ENCODE results near the gene SPOCK1. TPM values are rescaled to one million over a fixed set of nuclear protein-coding genes. Genes with fewer than 3 reads are reported as not detected.

SPOCK1 gene
- total RNA-seq, 1 donor from 2014 or later = 28.6 TPM

DNA sequence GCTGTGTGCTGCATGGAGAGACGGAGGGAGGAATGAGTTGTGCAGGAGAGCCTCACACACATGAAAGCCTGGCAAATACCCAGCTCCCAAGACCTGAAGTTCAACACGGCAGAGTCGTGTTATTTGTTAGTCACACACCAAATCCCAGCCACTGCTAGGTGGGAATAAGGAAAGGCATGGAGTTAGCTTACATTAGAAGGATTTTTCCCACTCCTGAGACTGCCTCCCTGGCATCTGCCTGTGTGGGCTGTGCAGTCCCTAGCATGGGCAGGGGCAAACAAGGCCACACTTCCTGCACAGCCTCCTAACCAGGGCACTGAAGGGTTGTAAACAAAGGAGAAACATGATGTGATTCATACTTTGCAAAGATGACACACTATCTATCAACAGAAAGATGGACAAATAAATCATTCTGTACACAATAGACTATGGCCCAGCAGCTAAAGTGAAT, 306.8 kb downstream of the SPOCK1 start:
- H3K27me3 ChIP-seq (ENCODE audit: low read depth) = peaks cover 5% of the 10 kb centered on the region
- H3K27ac ChIP-seq (replicated peaks) = no peak overlapping the region
- TF ChIP-seq, protein P1, sequence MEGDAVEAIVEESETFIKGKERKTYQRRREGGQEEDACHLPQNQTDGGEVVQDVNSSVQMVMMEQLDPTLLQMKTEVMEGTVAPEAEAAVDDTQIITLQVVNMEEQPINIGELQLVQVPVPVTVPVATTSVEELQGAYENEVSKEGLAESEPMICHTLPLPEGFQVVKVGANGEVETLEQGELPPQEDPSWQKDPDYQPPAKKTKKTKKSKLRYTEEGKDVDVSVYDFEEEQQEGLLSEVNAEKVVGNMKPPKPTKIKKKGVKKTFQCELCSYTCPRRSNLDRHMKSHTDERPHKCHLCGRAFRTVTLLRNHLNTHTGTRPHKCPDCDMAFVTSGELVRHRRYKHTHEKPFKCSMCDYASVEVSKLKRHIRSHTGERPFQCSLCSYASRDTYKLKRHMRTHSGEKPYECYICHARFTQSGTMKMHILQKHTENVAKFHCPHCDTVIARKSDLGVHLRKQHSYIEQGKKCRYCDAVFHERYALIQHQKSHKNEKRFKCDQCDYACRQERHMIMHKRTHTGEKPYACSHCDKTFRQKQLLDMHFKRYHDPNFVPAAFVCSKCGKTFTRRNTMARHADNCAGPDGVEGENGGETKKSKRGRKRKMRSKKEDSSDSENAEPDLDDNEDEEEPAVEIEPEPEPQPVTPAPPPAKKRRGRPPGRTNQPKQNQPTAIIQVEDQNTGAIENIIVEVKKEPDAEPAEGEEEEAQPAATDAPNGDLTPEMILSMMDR (IDR thresholded peaks at IDR 0.05; ENCODE audit: borderline replicate concordance) = no peak
- no peaks in the 10 kb centered on the region for H3K4me1 ChIP-seq
- no peaks in the 10 kb centered on the region for H3K9me3 ChIP-seq (replicated peaks)
- no peaks in the 10 kb centered on the region for H3K36me3 ChIP-seq
- intact Hi-C loops (cut with micrococcal nuclease) = no loop called here
- no peak for DNase-seq
- no peak overlapping the region for H3K4me3 ChIP-seq

DNA sequence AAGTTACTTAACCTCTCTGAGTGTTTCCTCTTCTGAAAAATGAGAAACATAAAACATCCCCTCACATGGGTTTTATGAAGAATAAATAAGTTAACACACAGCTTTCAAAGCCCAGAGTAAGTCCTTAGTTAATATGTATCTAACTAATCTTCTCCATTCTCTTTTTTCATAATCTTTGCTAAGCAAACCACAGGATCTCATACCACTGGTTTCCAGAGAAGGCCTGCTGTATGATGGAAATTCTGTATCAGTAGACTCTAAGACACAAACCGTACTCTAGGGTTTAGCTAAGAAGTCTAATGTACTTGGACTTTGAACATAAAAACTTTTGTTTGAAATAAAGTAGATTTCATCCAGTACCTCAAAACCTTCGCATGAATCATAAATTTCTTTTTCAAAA, 307.9 kb downstream of the SPOCK1 start:
- Histone ChIP-seq H3K9me3 (replicated peaks) (no peaks in the 10 kb centered on the region), H3K36me3 (no peaks in the 10 kb centered on the region), H3K4me3 (no peak overlapping the region), H3K27me3 (ENCODE audit: low read depth) (peaks cover under 1% of the 10 kb centered on the region), H3K27ac (replicated peaks) (no peak overlapping the region), H3K4me1 (no peaks in the 10 kb centered on the region)
- no peak for DNase-seq
- TF ChIP-seq, protein P1 (IDR thresholded peaks at IDR 0.05; ENCODE audit: borderline replicate concordance) = no peak
- intact Hi-C loops (cut with micrococcal nuclease) = no loop called here

DNA sequence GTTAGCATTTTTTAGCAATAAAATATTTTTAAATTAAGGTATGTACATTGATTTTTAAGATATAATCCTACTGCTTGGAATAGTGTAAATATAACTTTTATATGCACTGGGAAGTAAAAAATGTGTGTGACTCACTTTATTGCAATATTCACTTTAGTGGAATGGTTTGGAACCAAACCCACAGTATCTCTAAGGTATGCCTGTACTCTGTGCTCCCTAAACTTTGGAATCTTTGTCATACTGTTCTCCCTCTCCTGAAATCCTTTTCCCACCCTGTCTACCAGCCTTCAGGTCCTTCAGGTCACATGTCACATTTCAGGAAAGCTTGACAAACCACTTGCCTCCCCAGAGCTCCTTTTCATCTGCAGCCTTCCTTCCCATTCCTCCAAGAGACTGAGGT, 308.7 kb downstream of the SPOCK1 start:
- Histone ChIP-seq H3K4me1 (no peaks in the 10 kb centered on the region), H3K27ac (replicated peaks) (no peak overlapping the region), H3K9me3 (replicated peaks) (no peaks in the 10 kb centered on the region), H3K27me3 (ENCODE audit: low read depth) (no peaks in the 10 kb centered on the region), H3K4me3 (no peak overlapping the region), H3K36me3 (no peaks in the 10 kb centered on the region)
- TF ChIP-seq, protein P1 (IDR thresholded peaks at IDR 0.05; ENCODE audit: borderline replicate concordance) = no peak
- intact Hi-C loops (cut with micrococcal nuclease) = no loop called here
- DNase-seq = no peak

DNA sequence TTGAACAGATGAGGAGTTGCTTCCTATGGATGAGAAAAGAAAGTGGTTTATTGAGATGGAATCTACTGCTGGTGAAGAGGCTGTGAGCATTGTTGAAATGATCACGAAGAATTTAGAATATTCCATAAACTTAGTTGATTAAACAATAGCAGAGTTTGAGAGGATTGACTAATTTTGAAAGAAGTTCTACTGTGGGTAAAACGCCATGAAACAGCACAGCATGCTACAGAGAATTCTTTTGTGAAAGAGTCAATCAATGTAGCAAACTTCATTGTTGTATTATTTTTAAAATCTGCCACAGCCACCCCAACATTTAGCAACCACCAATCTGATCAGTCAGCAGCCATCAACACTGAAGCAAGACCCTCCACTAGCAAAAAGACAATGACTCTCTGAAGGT, 309.1 kb downstream of the SPOCK1 start:
- no peak overlapping the region for H3K4me3 ChIP-seq
- DNase-seq = no peak
- TF ChIP-seq, protein P1 (IDR thresholded peaks at IDR 0.05; ENCODE audit: borderline replicate concordance) = no peak
- H3K27ac ChIP-seq (replicated peaks) = no peak overlapping the region
- intact Hi-C loops (cut with micrococcal nuclease) = no loop called here
- no peaks in the 10 kb centered on the region for H3K36me3 ChIP-seq
- no peaks in the 10 kb centered on the region for H3K9me3 ChIP-seq (replicated peaks)
- no peaks in the 10 kb centered on the region for H3K4me1 ChIP-seq
- H3K27me3 ChIP-seq (ENCODE audit: low read depth) = no peaks in the 10 kb centered on the region

DNA sequence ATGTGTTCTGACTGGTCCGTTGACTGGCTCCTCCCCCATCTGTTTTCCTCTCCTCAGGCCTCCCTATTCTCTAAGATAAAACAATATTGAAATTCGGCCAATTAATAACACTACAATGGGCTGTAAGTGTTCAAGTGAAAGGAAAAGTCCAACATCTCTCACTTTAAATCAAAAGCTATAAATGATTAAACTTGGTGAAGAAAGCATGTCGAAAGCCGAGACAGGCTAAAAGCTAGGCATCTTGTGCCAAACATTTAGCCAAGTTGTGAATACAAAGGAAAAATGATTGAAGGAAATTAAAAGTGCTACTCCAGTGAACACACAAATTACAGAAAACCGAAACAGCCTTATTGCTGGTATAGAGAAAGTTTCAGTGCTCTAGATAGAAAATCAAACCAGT, 310.6 kb downstream of the SPOCK1 start:
- Histone ChIP-seq H3K36me3 (no peaks in the 10 kb centered on the region), H3K9me3 (replicated peaks) (no peaks in the 10 kb centered on the region)
- TF ChIP-seq, protein P1 (IDR thresholded peaks at IDR 0.05; ENCODE audit: borderline replicate concordance) = no peak

More for the DNA sequence above, 310.6 kb downstream of the SPOCK1 start:
- Histone ChIP-seq H3K27ac (replicated peaks) (no peak overlapping the region), H3K4me1 (no peaks in the 10 kb centered on the region), H3K4me3 (no peak overlapping the region), H3K27me3 (ENCODE audit: low read depth) (peaks cover 10% of the 10 kb centered on the region)
- intact Hi-C loops (cut with micrococcal nuclease) = no loop called here
- no peak for DNase-seq

All from left ventricle myocardium inferior (tissue), 1 donor.